KMS-11 (cell line): Measurements from ENCODE around the gene ANKLE1.

ENCODE experiments used
- H2AFZ ChIP-seq: fragments of 200-600 bp; sonication (generic); 2 replicates; pipeline ENCODE4 v1.6.1; 2016; ENCODE audit warnings: antibody characterized with exemption, mixed run types, low read depth
- H3K27ac ChIP-seq: fragments of 200-600 bp; sonication (generic); 2 replicates; pipeline ENCODE4 v1.6.1; 2016; ENCODE audit warnings: mild to moderate bottlenecking, mixed run types
- H3K27me3 ChIP-seq: fragments of 200-600 bp; sonication (generic); 2 replicates; pipeline ENCODE4 v1.6.1; 2017; ENCODE audit warnings: mild to moderate bottlenecking, low read depth, mixed run types, moderate library complexity; ENCODE audit not compliant: insufficient read depth
- H3K36me3 ChIP-seq: fragments of 200-600 bp; sonication (generic); 2 replicates; pipeline ENCODE4 v1.6.1; 2017; ENCODE audit warnings: mild to moderate bottlenecking, mixed run types; ENCODE audit not compliant: insufficient read depth
- H3K4me1 ChIP-seq: fragments of 200-600 bp; sonication (generic); 2 replicates; pipeline ENCODE4 v1.6.1; 2016; ENCODE audit warnings: mild to moderate bottlenecking, low read depth, mixed run types; ENCODE audit not compliant: poor library complexity, severe bottlenecking
- H3K4me2 ChIP-seq: fragments of 200-600 bp; sonication (generic); 2 replicates; pipeline ENCODE4 v1.7.0; 2016; ENCODE audit warnings: mild to moderate bottlenecking, mixed run types
- H3K4me3 ChIP-seq: fragments of 200-600 bp; sonication (generic); IDR thresholded peaks from 2 replicates; pipeline ENCODE4 v1.6.1; 2017; ENCODE audit warnings: low read depth, low read length, mixed read lengths; ENCODE audit not compliant: insufficient read depth
- H3K79me2 ChIP-seq: fragments of 200-600 bp; sonication (generic); 2 replicates; pipeline ENCODE4 v1.6.1; 2016; ENCODE audit warnings: low read depth, mixed run types; ENCODE audit not compliant: insufficient read depth
- H3K9ac ChIP-seq: fragments of 200-600 bp; sonication (generic); 2 replicates; pipeline ENCODE4 v1.6.1; 2016; ENCODE audit warnings: mild to moderate bottlenecking, mixed run types
- H4K20me1 ChIP-seq: fragments of 200-600 bp; sonication (generic); 2 replicates; pipeline ENCODE4 v1.6.1; 2016; ENCODE audit warnings: mild to moderate bottlenecking, mixed run types; ENCODE audit not compliant: insufficient read depth
- TF ChIP-seq, protein P1 (sequence below): fragments of 200-600 bp; sonication (generic); conservative IDR thresholded peaks from 2 replicates; pipeline ENCODE4 v1.6.1; 2017; ENCODE audit warnings: low read depth, mild to moderate bottlenecking, antibody characterized with exemption, low read length, moderate library complexity, mixed read lengths

ANKLE1 gene

DNA sequence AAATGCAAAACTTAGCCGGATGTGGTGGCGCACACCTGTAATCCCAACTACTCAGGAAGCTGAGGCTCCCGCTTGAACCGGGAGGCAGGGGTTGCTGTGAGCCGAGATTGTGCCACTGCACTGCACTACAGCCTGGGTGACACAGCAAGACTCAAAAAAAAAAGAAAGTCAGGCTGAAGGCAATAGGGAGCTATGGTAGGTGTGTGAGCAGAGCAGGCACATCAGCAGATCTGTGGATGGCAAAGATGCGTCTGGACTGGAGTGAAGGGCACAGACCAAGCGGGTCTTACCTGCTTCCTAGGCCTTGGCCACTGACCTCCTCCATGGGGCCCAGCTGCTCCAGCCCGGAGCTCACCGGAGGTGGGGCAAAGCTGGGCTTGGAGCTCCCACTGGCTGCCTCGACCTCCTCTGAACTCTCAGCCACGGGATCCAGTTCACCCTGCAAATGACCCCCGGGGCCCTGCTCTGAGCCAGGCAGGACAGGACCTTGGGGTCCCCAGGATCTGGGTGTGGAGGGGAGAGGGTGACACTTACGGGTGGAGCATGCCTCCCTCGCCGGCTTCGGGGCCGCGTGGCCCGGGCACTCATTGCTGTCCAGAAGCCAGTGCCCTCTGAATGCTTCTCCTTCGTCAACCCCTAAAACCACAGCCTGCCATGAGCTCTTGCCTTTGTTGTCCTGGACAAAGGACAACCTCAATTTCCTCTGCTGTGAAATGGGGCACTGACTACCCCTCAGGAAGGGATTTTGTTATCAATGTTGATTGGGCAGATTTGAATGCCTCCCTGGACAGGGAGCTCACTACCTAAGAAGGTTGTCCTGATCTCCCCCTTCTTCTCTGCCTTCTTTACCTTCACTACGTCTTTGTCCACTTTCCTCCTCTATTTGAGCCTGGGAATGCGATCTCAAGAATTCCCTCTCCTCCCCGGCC lies 17.7 kb upstream of the ANKLE1 start:
- TF ChIP-seq, protein P1, sequence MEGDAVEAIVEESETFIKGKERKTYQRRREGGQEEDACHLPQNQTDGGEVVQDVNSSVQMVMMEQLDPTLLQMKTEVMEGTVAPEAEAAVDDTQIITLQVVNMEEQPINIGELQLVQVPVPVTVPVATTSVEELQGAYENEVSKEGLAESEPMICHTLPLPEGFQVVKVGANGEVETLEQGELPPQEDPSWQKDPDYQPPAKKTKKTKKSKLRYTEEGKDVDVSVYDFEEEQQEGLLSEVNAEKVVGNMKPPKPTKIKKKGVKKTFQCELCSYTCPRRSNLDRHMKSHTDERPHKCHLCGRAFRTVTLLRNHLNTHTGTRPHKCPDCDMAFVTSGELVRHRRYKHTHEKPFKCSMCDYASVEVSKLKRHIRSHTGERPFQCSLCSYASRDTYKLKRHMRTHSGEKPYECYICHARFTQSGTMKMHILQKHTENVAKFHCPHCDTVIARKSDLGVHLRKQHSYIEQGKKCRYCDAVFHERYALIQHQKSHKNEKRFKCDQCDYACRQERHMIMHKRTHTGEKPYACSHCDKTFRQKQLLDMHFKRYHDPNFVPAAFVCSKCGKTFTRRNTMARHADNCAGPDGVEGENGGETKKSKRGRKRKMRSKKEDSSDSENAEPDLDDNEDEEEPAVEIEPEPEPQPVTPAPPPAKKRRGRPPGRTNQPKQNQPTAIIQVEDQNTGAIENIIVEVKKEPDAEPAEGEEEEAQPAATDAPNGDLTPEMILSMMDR, result no peak
- H3K27me3 ChIP-seq, result no peaks in the 10 kb centered on the region
- H3K36me3 ChIP-seq, result no peaks in the 10 kb centered on the region
- H3K27ac ChIP-seq, result no peak overlapping the region
- H3K4me3 ChIP-seq, result no peak overlapping the region
- no peaks in the 10 kb centered on the region for H4K20me1 ChIP-seq
- H3K9ac ChIP-seq, result no peak overlapping the region
- no peak overlapping the region for H3K4me2 ChIP-seq
- peaks cover 14% of the 10 kb centered on the region for H3K4me1 ChIP-seq
- H3K79me2 ChIP-seq, result peaks cover 6% of the 10 kb centered on the region; the same call in 1 of the 2 replicates
- no peak overlapping the region for H2AFZ ChIP-seq

DNA sequence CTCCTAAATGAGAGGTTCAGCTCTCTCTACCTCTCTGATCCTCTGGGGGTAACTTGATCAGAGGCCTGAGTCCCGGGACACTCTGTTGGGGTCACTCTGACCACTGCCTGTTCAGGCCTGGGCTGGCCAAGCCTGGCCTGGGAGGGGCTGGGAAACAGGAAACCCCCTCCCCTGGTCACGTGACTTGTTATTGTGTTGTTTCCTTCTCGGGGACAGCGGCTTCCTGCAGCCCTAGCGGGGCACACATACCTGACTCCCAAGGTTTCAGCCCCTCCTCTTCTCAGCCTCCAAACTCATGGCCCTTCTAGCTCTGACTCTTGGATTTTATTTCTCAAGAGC lies 17.1 kb upstream of the ANKLE1 start, which contains the start of gene USHBP1:
Gene USHBP1, minus strand, starts transcription at position 105 of the 339 bp plus-strand sequence. CDS start 446 bp downstream, outside the sequence.
- H3K4me3 ChIP-seq, result no peak within 1 kb of the TSS

DNA sequence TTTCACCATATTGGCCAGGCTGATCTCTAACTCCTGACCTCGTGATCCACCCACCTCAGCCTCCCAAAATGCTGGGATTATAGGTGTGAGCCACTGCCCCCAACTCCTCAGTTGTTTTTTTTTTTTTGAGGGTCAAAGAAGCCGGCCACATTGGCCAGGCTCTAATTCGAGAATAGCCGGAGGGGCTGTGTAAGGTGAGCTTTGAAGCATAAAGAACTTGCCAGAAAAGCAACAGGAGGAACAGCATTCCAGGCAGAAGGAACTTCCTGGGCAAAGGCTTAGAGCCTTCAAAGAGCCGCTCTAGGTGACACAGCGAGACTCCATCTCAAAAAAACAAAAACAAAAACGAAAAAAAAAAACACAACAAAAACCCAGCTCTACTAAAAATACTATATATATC lies 15.7 kb upstream of the ANKLE1 start:
- H3K27ac ChIP-seq, result no peak overlapping the region
- H2AFZ ChIP-seq, result no peak overlapping the region

More for the DNA sequence above, 17.1 kb upstream of the ANKLE1 start, which contains the start of gene USHBP1:
- TF ChIP-seq, protein P1, result no peak
- H3K4me1 ChIP-seq, result peaks cover 14% of the 10 kb centered on the region
- H3K9ac ChIP-seq, result no peak within 1 kb of the TSS
- no peak within 1 kb of the TSS for H3K4me2 ChIP-seq
- H3K27me3 ChIP-seq, result no peaks in the 10 kb centered on the region
- no peak within 1 kb of the TSS for H3K27ac ChIP-seq
- H3K79me2 ChIP-seq, result peaks cover 6% of the 10 kb centered on the region; the same call in 1 of the 2 replicates
- H3K36me3 ChIP-seq, result no peaks in the 10 kb centered on the region
- no peak within 1 kb of the TSS for H2AFZ ChIP-seq
- H4K20me1 ChIP-seq, result no peaks in the 10 kb centered on the region

DNA sequence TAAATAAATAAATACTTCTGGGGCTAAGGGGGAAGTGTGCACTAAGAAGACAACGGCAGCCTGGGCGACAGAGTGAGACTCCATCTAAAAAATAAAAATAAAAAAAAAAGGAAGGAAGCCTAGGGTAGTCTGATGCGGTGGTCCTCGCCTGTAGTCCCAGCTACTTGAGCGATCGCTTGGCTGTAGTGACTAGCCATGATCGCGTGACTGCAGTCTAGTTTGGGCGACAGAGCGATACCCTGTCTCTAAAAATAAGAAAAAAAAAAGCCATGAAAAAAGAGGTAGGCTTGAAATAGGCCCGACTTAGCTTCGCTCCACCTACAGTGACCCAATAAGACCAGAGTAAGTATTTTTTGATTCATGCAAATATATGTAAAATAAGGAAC lies 15.1 kb upstream of the ANKLE1 start:
- H3K27me3 ChIP-seq, result no peaks in the 10 kb centered on the region
- no peak overlapping the region for H3K27ac ChIP-seq
- peak overlapping the region; percentile 32; the same call in 1 of the 2 replicates for H2AFZ ChIP-seq
- no peak overlapping the region for H3K9ac ChIP-seq
- no peaks in the 10 kb centered on the region for H3K36me3 ChIP-seq
- H3K4me2 ChIP-seq, result peak overlapping the region; percentile 43; the same call in 1 of the 2 replicates
- peaks cover 6% of the 10 kb centered on the region; the same call in 1 of the 2 replicates for H3K79me2 ChIP-seq
- TF ChIP-seq, protein P1, result no peak
- H4K20me1 ChIP-seq, result no peaks in the 10 kb centered on the region
- H3K4me1 ChIP-seq, result peaks cover 14% of the 10 kb centered on the region
- no peak overlapping the region for H3K4me3 ChIP-seq

More for the DNA sequence above, 15.7 kb upstream of the ANKLE1 start:
- Histone ChIP-seq H3K4me1 (peaks cover 14% of the 10 kb centered on the region), H3K36me3 (no peaks in the 10 kb centered on the region), H3K9ac (no peak overlapping the region), H3K4me3 (no peak overlapping the region), H3K27me3 (no peaks in the 10 kb centered on the region), H3K79me2 (peaks cover 6% of the 10 kb centered on the region; the same call in 1 of the 2 replicates), H3K4me2 (no peak overlapping the region), H4K20me1 (no peaks in the 10 kb centered on the region)
- TF ChIP-seq, protein P1, result no peak
